Muscle layer of colon (tissue), 2 donors: ENCODE results near the gene DNAJC5.
"Not testable (repeated sequence)": the region's sequence is repeated elsewhere in the genome, so short reads cannot be mapped to it uniquely, and the experiment has no call there.

Source experiments
- H3K27ac ChIP-seq: one replicate; pipeline ENCODE4 v1.7.0; 2013; ENCODE audit warnings: low read depth, mild to moderate bottlenecking, low read length, moderate library complexity
- H3K27me3 ChIP-seq, 2 donors: one replicate each; pipeline ENCODE4 v1.7.0; 2013; ENCODE audit warnings: low read length in 2 of 2, mild to moderate bottlenecking in 2 of 2; ENCODE audit not compliant: insufficient read depth in 2 of 2, control insufficient read depth in 1 of 2
- H3K36me3 ChIP-seq: one replicate; pipeline ENCODE4 v1.7.0; 2013; ENCODE audit warnings: mild to moderate bottlenecking, low read length; ENCODE audit not compliant: insufficient read depth
- H3K4me1 ChIP-seq: one replicate; pipeline ENCODE4 v1.7.0; 2013; ENCODE audit warnings: mild to moderate bottlenecking, low read length; ENCODE audit not compliant: insufficient read depth
- H3K4me3 ChIP-seq, 2 donors: one replicate each; pipeline ENCODE4 v1.7.0; 2013; ENCODE audit warnings: low read length in 2 of 2, low read depth in 1 of 2, mild to moderate bottlenecking in 1 of 2, moderate library complexity in 1 of 2
- H3K9ac ChIP-seq: one replicate; pipeline ENCODE4 v1.7.0; 2013; ENCODE audit warnings: low read length
- H3K9me3 ChIP-seq: one replicate; pipeline ENCODE4 v1.7.0; 2013; ENCODE audit warnings: mild to moderate bottlenecking, low read length
- donor health status: abdominal sarcoma.
- donor health status: Adenocarcinoma of cecum.

DNAJC5 gene, protein sequence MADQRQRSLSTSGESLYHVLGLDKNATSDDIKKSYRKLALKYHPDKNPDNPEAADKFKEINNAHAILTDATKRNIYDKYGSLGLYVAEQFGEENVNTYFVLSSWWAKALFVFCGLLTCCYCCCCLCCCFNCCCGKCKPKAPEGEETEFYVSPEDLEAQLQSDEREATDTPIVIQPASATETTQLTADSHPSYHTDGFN

DNA sequence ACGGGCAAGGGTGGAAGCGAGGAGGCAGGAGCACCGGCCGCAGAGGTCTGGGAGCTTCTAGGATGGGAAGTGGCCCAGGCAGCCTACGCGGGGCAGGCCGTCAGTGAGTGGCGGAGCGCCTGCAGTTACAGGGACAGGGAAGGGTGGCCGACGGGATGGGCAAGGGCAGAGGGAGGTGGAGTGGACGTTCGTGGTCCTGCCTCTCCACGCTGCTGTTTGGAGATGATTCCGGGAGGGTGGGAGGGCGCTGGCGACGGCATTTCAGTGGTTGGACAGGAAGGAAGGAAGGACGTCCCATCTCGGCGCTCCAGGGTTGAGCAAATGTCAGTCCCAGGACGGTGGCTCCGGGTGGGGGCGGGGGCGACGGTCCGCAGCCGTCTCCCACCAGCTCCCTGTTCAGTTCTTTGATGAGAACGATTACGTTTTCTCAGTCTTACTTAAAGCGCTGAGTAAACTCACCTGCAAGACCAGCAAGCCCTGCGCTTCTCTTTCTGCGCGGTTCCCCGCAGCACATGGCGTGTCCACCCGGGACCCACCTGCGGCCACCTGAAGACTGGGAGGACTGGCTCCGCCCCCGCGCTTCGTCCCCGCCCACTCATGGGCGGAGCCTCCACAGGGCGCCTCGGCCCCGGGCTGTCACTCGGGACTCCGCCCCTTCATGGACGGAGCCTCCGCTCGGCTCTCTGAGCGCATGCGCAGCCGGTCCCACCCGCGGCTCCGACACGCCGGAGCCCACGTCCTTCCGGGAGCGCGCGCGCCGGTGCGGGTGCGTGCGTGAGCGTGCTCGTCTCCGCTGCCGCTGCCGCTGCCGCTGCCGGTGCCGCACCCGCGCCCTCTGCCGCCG is at the start of gene DNAJC5:
TSS of gene DNAJC5 (plus strand) at position 769 of the 844 bp plus-strand sequence. CDS start 33,220 bp downstream, outside the sequence.
- no peaks in the 10 kb centered on the region for H3K9me3 ChIP-seq
- peak within 1 kb of the TSS; percentile 82 for H3K27ac ChIP-seq
- H3K4me1 ChIP-seq, result peaks cover 12% of the 10 kb centered on the region
- peak within 1 kb of the TSS; percentile 70 to 77 for H3K4me3 ChIP-seq
- peaks cover 14% of the 10 kb centered on the region for H3K36me3 ChIP-seq
- H3K27me3 ChIP-seq, result no peaks in the 10 kb centered on the region
- peak within 1 kb of the TSS; percentile 23 for H3K9ac ChIP-seq

DNA sequence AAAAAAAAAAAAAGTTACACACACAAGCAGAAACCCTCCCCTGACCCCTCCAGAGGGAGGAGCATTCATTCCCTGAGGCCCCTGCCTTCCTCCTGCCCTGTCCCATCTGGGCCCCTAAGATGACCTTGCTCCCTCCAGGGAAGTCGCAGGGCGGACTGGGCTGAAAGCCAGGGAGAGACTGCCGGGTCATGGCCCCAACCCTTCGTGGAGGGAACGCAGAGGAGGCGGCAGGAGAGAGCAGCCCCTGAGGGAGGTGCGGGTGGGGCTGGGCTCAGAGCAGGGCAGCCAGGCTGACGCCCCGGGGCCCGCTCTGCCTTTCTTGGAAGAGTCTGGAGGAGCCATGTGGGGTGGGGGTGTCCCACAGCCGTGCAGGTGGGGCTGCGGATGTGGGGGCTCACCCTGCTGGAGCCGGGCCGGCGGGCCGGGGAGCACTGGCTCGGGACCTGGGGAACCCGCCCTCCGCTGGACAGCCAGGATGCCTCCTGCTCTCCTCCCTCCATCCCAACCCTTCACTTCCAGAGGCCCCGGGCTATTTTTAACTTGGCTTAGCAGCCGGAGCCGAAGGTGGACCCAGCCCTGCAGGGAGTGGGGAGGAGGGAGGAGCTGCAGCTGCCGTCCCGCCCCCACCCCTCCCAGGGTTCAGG is 48.7 kb upstream of the DNAJC5 start:
- H3K9ac ChIP-seq, result no peak overlapping the region
- H3K27me3 ChIP-seq, result peaks cover 6 to 25% of the 10 kb centered on the region in 2 donors
- no peaks in the 10 kb centered on the region for H3K36me3 ChIP-seq

DNA sequence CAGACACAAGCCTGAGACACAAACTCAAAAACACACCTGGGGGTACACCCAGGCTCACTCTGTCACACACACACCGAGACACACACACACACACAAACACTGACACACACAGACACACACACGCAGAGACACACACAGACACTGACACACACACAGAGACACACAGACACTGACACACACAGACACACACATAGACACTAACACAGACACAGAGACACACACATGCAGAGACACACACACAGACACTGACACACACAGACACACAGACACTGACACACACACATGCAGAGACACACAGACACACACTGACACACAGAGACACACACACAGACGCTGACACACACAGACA is 48.1 kb upstream of the DNAJC5 start:
- Histone ChIP-seq H3K9ac (no peak overlapping the region), H3K9me3 (no peaks in the 10 kb centered on the region), H3K27me3 (peaks cover 6 to 25% of the 10 kb centered on the region in 2 donors), H3K27ac (no peak overlapping the region), H3K4me1 (peaks cover 5% of the 10 kb centered on the region), H3K36me3 (no peaks in the 10 kb centered on the region), H3K4me3 (no peak overlapping the region)

More for the DNA sequence above, 48.7 kb upstream of the DNAJC5 start:
- Histone ChIP-seq H3K27ac (no peak overlapping the region), H3K4me1 (peaks cover 5% of the 10 kb centered on the region), H3K4me3 (no peak overlapping the region), H3K9me3 (no peaks in the 10 kb centered on the region)

DNA sequence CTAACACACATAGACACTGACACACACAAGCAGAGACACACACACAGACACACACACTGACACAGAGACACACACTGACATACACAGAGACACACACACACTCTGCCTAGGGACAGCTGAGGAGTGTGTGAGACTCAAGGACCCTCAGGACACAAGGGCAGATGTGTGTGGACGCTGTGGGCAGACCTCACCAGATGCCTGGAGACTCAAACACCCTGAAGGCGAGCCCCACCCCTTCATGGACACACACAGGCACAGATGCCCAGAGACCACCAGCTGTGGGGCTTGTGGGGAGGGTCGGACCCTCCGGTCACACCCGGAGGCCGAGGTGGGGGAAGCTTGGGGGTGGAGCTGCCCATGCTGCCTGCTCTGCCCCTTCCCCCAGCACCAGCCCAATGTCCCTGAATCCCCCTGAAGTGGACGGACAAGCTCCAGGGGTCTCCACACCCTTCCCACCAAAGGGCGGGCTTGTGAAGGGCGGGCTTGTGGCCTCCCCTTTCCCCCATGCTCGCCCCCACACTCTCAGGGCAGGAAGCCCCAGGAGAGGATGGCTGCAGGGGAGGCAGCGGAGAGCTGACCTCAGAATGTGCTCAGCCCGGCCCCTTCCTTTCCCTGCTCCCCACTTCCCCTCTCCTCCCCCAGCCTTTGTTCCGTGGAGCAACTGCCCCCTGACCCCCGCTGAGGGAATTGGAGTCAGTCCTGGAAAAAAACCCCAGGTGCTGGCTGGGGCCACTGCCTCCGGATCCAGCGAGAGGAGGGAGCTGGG is 47.5 kb upstream of the DNAJC5 start:
- Histone ChIP-seq H3K9me3 (no peaks in the 10 kb centered on the region), H3K27ac (no peak overlapping the region), H3K4me3 (no peak overlapping the region), H3K36me3 (no peaks in the 10 kb centered on the region), H3K27me3 (peaks cover 6 to 25% of the 10 kb centered on the region in 2 donors), H3K9ac (no peak overlapping the region), H3K4me1 (peaks cover 5% of the 10 kb centered on the region)

DNA sequence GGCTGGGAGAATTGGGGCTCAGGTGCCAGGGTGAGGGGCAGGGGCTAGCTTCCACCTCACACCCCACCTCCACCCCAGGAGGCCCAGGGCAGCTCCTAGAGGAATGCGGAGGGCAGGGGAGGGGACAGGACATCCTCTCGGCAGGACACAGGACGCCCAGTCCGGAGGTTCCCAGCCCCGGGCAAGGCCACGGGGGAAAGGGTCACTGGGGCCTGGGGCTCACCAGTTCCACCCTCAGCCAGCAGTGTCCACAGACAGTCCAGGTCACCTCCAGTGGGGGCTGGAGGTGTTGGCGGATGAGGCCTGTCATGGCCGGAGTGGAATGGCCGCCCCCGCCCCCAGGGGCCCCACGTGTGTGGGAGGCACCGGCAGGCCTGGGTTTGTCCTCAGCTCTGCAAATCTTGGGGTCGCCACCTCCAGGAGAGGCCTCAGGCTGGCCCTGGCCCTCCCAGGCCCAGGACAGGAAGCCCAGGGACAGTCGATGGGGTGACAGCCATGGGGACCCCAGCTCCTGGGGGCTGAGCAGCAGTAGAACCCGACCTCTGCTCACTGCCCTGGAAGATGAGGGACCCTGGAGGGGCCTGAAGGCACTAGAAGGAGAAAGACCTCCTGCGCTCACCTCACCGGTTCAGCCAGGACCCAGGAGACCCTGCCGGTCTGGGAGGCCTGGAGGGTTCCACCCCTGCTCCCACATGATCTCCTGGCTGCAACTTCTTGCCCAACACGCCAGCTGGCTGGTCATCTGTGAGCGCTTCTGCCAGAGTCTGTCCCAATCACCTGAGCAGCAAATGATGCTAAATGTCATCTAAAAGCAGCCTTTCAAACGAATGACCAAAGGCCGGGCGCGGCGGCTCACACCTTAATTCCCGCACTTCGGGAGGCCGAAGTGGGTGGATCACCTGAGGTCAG is 46.7 kb upstream of the DNAJC5 start:
- Histone ChIP-seq H3K9ac (no peak overlapping the region), H3K27ac (no peak overlapping the region), H3K27me3 (peaks cover 6 to 25% of the 10 kb centered on the region in 2 donors), H3K4me1 (peaks cover 5% of the 10 kb centered on the region), H3K9me3 (no peaks in the 10 kb centered on the region), H3K36me3 (no peaks in the 10 kb centered on the region), H3K4me3 (no peak overlapping the region)

DNA sequence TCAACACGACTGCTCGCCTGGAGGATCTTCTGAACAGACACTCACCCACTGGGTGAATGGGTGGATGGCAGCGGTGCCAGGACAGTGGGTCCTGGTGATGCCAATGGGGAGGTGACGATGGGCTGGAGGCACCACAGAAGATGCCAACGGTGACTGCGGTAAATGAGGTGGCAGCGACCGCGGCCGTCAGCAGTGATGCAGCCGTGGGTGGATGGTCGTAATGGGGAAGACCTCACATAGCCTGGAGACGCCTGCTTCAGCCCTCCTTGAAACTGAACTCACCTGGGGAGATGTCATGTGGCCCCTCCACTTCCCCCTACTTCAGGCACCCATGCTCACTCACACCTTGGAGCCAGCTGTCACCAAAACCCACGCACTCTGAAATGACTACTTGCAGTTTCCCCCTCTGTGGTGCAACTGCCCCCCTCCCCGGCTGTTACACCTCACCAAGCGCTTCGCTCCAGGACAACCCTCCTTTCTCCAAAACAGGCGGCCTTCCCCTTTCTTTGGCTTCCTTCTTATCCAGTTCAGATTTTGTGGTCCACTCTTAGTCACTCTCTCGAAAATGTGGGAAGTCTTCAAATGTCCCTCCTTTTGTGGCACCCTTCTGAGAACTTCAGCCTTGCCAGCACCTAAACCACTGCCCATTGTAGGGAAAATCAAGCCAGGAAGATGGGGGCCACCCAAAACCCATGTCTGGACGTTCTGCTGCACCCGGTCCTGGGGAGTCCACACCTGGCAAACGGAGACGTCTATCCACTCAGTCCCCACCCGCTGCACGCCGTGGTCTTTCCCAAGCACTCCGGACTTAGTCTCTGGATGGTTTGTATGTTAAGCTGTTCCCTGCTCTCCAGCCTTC is 44.0 kb upstream of the DNAJC5 start:
- Histone ChIP-seq H3K4me3 (no peak overlapping the region), H3K4me1 (peaks cover 9% of the 10 kb centered on the region), H3K36me3 (no peaks in the 10 kb centered on the region), H3K27ac (no peak overlapping the region), H3K9ac (no peak overlapping the region), H3K9me3 (no peaks in the 10 kb centered on the region), H3K27me3 (peaks cover 11 to 35% of the 10 kb centered on the region in 2 donors)

DNA sequence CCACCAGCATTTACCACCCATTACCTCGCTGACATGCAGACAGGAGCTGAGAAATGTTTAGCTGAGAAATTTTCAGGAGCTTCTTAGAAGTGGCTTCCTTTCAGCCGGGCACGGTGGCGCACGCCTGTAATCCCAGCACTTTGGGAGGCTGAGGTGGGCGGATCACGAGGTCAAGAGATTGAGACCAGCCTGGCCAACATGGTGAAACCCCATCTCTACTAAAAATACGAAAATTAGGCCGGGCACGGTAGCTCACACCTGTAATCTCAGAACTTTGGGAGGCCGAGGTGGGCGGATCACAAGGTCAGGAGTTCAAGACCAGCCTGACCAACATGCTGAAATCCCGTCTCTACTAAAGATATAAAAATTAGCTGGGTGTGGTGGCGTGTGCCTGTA is 43.4 kb upstream of the DNAJC5 start:
- not testable (repeated sequence) for H3K9me3 ChIP-seq, H3K4me1 ChIP-seq, H3K27ac ChIP-seq, H3K36me3 ChIP-seq, H3K9ac ChIP-seq, H3K4me3 ChIP-seq
- peaks cover 11 to 36% of the 10 kb centered on the region in 2 donors for H3K27me3 ChIP-seq

DNA sequence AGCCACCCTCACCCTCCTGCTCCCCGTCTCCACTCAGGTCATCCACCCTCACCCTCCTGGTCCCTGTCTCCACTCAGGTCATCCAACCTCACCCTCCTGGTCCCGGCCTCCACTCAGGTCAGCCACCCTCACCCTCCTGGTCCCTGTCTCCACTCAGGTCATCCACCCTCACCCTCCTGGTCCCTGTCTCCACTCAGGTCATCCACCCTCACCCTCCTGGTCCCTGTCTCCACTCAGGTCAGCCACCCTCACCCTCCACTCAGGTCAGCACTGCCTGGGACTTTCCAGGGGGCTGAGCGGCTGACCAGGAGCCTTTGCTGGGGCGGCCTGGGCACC is 41.2 kb upstream of the DNAJC5 start:
- peaks cover 13% of the 10 kb centered on the region for H3K4me1 ChIP-seq
- H3K9ac ChIP-seq, H3K9me3 ChIP-seq: not testable (repeated sequence)

DNA sequence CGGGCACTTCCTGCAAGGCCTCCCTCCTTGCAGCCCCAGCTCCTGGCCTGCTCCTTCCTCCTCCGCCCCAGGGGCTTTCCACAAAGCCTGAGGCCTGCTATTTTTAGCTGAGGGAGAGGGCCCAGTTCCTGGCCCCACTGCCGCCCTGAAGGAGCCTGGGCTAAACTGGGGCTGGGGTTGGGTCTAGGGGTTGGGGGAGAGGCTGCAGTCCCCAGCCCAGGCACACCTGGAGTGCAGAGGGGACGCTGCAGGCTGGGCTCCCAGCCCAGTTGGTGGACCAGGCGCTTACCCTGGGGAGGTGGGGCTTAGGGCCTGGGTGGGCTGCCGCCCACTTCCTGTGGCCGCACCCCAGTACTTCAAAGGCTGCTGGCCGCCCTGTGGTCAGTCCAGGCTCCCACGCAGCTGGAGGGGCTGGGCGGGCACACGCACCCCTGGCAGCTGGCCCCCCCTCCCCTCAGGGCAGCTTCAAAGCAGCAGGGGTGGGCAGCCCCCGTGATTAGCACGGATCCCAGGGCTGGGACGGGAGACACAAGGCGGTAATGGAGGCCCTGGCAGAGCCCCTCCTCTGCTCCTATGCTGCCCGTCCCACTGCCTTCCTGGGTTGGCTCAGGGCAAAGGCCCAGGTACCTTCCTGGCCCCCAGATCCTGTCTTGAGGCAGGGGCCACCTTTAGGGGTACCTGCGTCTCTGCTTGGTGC is 40.7 kb upstream of the DNAJC5 start:
- Histone ChIP-seq H3K4me1 (peaks cover 15% of the 10 kb centered on the region), H3K36me3 (no peaks in the 10 kb centered on the region), H3K27ac (no peak overlapping the region), H3K9ac (no peak overlapping the region), H3K27me3 (peaks cover 5 to 53% of the 10 kb centered on the region in 2 donors), H3K9me3 (no peaks in the 10 kb centered on the region), H3K4me3 (no peak overlapping the region)

More for the DNA sequence above, 41.2 kb upstream of the DNAJC5 start:
- not testable (repeated sequence) for H3K4me3 ChIP-seq, H3K27ac ChIP-seq, H3K36me3 ChIP-seq
- H3K27me3 ChIP-seq, result peaks cover 5 to 53% of the 10 kb centered on the region in 2 donors
